ENCODE results near the gene ENO4.

ENO4 gene

GRCh38 chr10:116848944-116849247, 403 bp upstream of the ENO4 start:
- TF ChIP-seq, protein P1, sequence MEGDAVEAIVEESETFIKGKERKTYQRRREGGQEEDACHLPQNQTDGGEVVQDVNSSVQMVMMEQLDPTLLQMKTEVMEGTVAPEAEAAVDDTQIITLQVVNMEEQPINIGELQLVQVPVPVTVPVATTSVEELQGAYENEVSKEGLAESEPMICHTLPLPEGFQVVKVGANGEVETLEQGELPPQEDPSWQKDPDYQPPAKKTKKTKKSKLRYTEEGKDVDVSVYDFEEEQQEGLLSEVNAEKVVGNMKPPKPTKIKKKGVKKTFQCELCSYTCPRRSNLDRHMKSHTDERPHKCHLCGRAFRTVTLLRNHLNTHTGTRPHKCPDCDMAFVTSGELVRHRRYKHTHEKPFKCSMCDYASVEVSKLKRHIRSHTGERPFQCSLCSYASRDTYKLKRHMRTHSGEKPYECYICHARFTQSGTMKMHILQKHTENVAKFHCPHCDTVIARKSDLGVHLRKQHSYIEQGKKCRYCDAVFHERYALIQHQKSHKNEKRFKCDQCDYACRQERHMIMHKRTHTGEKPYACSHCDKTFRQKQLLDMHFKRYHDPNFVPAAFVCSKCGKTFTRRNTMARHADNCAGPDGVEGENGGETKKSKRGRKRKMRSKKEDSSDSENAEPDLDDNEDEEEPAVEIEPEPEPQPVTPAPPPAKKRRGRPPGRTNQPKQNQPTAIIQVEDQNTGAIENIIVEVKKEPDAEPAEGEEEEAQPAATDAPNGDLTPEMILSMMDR (IDR thresholded peaks at IDR 0.05; ENCODE audit: borderline replicate concordance, control extremely low read depth, extremely low read depth, insufficient read depth, missing control alignments), result no peak
- DNase-seq (ENCODE audit: low spot score), result peak; percentile 25
- in situ Hi-C loops (cut with MboI; ENCODE audit: low sequenced_read_pairs, unreplicated experiment), result no loop called here

- TF ChIP-seq, protein P1 (IDR thresholded peaks at IDR 0.05; ENCODE audit: borderline replicate concordance, control extremely low read depth, extremely low read depth, insufficient read depth, missing control alignments), result no peak
- in situ Hi-C loops (cut with MboI; ENCODE audit: low sequenced_read_pairs, unreplicated experiment), result no loop called here
- DNase-seq (ENCODE audit: low spot score), result no peak
These were observed 836 bp downstream of the ENO4 start for GRCh38 chr10:116850058-116850611.

- no peak for DNase-seq (ENCODE audit: low spot score)
- in situ Hi-C loops (cut with MboI; ENCODE audit: low sequenced_read_pairs, unreplicated experiment), result no loop called here
- TF ChIP-seq, protein P1 (IDR thresholded peaks at IDR 0.05; ENCODE audit: borderline replicate concordance, control extremely low read depth, extremely low read depth, insufficient read depth, missing control alignments), result no peak
These were observed 2.9 kb downstream of the ENO4 start for GRCh38 chr10:116852246-116852645.

DNA sequence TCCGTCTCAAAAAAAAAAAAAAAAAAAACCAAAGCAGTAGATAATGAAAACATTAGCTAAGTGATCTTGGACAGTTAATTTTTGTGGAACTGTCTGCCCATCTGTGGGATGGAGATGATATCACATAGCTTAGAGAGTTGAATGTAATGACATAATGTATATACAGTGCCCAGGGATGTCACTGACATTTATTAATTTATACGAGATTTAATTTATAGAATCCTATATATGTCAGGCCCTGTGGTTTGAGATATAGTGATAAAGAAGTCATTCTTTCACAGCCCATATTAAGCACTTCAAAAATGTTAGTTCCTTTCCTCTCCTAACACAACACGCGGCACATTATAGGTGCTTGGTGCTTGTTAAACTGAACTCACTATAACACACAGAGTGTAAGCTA, 4.0 kb downstream of the ENO4 start:
- TF ChIP-seq, protein P1 (IDR thresholded peaks at IDR 0.05; ENCODE audit: borderline replicate concordance, control extremely low read depth, extremely low read depth, insufficient read depth, missing control alignments), result no peak
- DNase-seq (ENCODE audit: low spot score), result no peak
- in situ Hi-C loops (cut with MboI; ENCODE audit: low sequenced_read_pairs, unreplicated experiment), result no loop called here

DNA sequence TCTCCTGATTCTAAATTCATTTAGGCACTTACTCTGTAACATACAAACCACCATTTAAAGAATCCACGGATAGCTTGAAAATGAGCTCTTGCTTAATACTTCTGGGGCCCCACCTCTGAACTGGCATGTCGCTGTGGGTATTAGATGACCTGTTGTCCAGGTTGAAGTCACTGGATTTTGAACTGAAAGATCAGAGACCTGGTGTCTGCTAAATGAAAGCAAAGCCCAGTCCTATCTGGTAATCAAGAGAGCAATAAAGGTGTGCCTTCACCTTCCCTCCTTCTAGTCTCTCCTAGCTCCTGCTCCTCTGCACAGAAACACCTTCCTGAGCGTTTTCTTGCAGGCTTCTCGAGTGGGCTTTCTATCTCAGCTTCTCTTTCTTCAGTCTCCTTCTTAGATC, 4.4 kb downstream of the ENO4 start:
- DNase-seq (ENCODE audit: low spot score), result no peak
- TF ChIP-seq, protein P1 (IDR thresholded peaks at IDR 0.05; ENCODE audit: borderline replicate concordance, control extremely low read depth, extremely low read depth, insufficient read depth, missing control alignments), result no peak
- in situ Hi-C loops (cut with MboI; ENCODE audit: low sequenced_read_pairs, unreplicated experiment), result no loop called here

DNA sequence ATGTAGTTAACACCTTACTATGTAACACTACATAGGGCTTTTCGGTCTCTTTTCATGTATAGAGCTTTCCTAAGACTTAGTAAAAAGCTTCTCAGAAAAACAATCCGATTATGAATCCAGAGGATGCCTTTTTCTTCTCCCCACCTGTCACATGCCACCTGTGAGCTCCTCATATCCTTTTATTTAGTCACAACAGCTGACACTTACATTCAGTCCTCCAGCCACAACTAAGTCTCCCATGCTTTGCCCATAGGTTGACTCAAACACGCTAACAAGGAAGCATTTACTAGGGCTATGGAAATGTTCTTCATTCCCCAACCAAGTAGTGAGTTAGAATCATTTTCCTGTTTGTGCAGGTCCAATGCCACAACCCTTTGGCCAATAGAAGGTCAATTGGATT, 7.9 kb downstream of the ENO4 start:
- in situ Hi-C loops (cut with MboI; ENCODE audit: low sequenced_read_pairs, unreplicated experiment), result no loop called here
- TF ChIP-seq, protein P1 (IDR thresholded peaks at IDR 0.05; ENCODE audit: borderline replicate concordance, control extremely low read depth, extremely low read depth, insufficient read depth, missing control alignments), result no peak
- DNase-seq (ENCODE audit: low spot score), result no peak

GRCh38 chr10:116861796-116862195, 12.5 kb downstream of the ENO4 start:
- in situ Hi-C loops (cut with MboI; ENCODE audit: low sequenced_read_pairs, unreplicated experiment), result no loop called here
- TF ChIP-seq, protein P1 (IDR thresholded peaks at IDR 0.05; ENCODE audit: borderline replicate concordance, control extremely low read depth, extremely low read depth, insufficient read depth, missing control alignments), result no peak
- DNase-seq (ENCODE audit: low spot score), result no peak

All from GM13976 (cell line).